GM21528 (cell line): ENCODE results near the gene PTPRG.
"Not testable (repeated sequence)": the region's sequence is repeated elsewhere in the genome, so short reads cannot be mapped to it uniquely, and the experiment has no call there.

Source experiments
- ATAC-seq: cut with Tn5 transposase; IDR thresholded peaks from one replicate; pipeline ENCODE4 v1.9.1; 2021; ENCODE audit warnings: mild to moderate bottlenecking, moderate library complexity; ENCODE audit not compliant: unreplicated experiment, low FRiP score

PTPRG gene

DNA sequence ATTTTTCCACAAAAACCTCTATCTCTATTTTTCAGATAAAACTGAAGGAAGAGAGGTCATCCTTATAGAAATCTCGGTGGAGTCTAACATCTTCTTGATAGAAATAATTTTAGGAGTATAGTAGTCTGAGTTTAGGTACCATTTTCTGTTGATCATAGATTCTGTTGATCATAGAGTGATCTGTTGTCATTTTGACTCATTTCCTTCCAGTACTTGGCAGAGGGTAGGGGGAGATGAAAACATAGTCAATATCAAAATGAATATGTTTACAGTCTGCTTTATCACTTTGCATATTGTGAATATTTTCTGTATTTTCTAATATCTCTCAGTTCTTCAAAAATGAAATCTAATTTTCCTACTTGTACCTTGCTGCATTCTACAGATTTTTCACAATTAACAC, 458.5 kb downstream of the PTPRG start:
- no peak for ATAC-seq

DNA sequence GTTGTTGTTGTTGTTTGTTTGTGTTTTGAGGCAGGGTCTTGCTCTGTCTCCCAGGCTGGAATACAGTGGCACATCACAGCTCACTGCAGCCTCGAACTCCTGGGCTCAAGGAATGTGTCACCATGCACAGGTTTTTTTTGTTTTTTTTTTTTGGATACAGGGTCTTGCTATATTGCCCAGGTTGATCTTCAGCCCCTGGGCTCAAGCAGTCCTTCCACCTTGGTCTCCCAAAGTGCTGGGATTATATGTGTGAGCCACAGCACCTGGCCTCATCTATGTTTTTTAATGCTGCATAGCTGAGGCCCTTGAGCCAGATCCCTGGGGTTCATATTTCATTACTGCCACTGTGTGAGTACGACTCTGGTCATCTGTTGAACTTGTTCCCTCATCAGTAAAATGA, 459.3 kb downstream of the PTPRG start:
- no peak for ATAC-seq

DNA sequence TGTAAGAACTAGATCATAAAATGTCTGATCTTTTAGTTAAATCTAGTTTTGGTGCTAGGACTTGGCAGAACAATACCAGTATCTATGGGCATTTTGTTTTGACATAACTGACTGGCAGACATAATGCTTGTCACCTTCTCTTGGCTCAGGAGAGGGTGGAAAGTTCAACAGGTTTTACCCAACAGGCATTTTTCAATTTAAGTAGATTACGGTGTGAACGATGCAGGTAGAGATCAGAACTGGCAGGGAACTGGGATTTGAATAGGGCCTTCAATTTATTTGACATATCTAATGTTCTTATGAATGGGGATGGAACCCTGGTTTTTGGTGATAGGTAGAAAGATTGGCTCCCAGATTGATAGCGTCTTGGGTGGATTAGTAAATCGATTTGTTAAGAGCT, 460.9 kb downstream of the PTPRG start:
- no peak for ATAC-seq

DNA sequence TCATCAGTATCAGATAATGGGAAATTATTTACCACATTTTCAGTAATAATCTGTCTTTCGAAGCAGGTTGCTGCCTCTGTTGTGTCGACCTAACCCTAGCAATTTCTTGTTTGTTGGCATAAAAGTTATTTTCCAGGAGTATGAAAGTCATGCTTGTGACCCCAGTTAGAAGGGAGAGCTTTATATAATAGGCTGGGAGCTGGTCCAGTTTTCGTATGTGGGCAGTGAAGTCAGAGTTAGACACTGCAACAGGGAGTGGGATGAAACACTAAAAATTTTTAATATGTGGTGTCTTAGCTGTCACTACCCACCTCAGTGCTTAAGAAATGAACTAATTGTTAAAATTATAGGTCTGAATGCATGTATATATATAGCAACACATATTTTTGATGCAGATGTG, 463.5 kb downstream of the PTPRG start:
- ATAC-seq: no peak

DNA sequence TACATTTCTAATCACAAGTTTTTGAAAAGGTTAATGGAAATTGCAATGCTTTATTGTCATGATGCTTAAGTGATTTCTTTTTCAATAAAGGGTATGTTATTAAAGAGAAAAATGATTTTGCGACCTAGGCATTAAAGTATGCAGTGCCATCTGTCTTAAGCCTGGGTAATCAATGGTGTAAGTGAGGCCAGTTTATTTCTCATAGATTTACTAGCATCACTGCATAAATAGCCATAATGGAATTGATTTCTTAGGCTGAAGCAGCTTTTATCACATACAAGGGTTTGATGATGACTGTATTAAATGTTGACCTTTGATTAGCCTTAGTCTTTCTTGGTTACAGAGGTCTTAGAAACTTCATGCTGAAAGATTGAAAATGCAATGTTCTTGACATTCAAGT, 464.5 kb downstream of the PTPRG start:
- ATAC-seq: no peak

DNA sequence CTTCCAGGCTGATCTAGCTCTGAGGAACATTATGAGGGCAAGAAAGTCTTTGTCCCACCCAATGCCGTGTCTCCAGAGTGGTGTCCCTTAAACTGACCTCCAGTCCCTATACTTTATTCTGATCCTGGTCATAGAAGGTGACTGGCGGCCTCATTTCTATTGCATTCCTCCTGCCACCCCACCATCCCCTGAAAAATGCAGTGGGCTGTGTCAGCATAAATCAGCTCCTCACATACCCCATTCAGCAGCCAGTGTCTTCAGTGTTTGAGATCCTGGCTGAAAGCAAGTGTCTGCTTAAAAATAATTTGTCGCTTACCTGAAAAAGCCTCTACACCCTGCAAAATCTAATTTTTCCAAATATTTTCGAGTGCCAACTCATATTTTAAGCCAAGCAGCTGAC, 465.9 kb downstream of the PTPRG start:
- ATAC-seq: no peak

DNA sequence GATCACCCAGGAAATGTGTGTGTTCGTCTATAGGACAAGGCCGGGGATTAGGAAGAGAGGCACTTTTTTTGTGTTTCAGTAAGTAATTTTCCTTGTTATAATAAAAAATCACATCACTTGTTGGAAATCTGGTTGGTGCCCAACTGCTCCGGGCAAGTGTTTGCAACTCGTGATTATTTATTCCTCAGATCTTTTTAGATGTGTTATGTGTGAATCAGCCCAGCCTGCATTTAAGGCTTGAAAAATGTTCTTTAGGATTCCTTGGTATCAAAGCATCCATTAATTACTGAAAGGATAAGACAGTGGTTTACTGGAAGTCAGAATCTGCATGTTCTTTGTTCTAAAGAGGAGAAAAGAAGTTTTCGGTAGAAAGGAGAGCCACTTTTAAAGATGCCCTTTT, 466.4 kb downstream of the PTPRG start:
- no peak for ATAC-seq

DNA sequence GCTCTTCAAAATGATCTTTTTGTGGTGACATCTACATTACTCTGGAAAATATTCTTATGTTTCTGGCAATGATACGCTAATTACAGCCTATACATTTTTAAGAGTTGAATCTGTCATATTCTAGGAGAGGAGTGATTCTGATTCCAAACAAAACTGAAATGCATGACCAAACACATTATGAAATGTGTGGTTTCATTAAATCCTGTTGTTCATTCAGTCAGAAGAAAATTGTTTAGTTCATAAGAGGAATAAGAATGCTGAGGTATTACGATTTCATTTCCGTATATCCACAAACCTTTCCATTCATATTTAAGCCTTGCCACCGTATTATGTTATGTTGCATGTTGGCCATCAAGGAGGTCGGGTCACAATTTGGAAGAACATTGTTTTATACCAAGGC, 466.9 kb downstream of the PTPRG start:
- no peak for ATAC-seq

DNA sequence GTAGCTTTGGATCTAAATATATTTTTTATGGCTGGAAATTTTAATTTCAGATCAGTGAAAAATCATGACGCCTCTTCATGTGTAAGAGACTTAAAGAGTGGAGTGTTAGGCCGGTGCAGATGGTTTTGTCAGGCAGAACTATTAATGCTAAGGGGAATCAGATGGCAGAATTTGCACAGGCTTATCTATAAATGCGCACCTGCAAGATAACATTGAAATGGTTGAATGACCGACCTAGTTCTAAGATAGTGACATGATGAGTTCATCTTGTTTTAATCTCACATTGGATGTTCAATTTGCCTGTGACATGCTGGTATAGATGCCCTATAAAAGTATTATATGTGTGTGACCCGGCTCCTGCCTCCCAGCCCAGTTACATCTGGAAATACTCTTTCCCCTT, 471.4 kb downstream of the PTPRG start:
- no peak for ATAC-seq

DNA sequence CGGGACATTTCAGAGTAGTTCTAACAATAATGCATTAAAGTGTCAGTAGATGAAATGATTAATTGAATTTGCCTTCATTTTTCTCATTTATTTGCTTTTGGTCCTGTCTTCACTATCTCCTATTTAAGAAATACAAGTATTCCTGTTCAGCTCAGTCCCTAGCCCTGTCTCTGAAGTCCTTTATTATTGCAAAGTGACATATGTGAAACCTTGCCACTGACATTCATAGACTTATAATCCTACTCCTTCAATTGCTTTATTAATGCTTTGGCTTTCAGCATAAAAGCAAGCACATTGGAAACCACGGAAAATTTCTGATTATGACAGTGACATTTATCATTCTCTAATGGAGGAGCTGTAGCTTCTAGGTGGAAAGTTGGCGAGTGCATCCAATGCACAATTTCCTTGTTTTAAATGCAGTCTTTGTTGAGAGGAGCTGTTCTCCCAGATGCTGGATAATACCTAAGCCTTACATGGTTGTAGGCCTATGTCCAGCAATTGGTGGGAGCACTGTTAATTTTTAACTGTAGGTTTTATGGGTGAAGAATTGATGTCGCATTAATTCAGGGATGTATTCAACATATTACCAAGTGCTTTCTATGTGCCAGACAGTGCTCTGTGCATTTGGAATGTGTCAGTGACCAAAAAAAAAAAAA, 474.2 kb downstream of the PTPRG start:
- ATAC-seq: no peak

DNA sequence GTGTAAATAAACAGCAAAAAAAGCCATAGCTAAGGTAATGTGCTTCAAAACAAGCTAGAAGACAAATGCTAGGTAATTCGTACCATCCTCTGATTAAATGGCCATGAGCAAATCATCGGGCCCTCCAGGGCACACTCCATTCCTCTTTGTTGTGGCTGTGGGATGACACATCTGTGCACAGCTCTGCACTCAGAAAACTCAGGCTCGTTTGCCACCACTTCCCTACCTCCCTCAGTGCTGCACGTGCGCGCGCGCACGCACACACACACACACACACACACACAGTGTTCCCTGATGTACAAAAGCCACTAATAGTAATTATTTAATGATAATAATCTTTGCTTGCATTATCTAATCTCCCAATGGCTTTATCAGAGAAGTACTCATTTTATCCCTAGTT, 475.4 kb downstream of the PTPRG start:
- no peak for ATAC-seq

DNA sequence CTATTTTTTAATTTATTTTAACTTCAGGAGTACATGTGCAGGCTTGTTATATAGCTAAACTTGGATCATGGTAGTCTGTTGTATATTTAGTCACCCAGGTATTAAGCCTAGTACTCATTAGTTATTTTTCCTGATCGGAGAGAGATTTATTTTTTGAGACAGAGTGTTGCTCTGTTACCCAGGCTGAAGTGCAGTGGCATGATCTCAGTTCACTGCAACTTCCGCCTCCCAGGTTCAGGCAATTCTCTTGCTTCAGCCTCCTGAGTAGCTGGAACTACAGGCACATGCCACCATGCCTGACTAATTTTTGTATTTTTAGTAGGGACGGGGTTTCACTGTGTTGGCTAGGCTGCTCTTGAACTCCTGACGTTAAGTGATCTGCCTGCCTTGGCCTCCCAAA, 477.4 kb downstream of the PTPRG start:
- ATAC-seq: not testable (repeated sequence)

DNA sequence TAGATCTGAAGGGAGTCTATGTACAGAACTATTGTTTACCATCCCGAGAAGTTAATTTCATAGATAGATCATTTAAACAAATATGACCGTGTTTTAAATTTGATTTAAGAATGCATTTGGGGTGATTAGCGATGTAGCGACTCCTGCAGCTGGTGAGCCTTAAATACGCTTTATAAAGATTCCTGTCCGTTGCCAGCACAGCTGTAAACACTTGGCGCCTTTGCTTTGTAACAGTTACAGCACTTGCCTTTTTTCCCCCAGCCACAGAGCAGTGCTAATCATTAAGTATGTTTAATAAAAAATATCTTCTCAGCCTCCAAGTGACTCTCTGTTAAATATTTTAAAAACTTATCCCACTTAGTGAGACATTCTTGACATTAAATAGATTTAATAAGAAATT, 478.2 kb downstream of the PTPRG start:
- no peak for ATAC-seq

DNA sequence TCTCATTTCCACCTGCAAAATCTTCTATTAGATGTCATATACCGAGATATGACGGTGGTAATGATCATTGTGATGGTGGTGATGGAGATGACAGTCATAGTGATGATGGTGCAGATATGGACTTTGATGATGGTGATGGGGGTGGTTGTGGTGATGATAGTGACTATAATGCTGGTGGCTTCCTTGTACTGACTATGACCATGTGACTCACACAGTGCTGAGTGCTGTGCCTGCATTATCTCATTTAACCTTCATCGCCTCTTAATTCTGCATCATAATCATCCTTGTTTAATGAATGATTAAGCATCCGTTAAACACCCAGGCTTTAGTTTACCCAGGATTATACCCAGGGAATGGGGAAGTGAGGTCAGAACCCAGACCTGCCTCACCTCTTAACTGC, 480.3 kb downstream of the PTPRG start:
- ATAC-seq: no peak

DNA sequence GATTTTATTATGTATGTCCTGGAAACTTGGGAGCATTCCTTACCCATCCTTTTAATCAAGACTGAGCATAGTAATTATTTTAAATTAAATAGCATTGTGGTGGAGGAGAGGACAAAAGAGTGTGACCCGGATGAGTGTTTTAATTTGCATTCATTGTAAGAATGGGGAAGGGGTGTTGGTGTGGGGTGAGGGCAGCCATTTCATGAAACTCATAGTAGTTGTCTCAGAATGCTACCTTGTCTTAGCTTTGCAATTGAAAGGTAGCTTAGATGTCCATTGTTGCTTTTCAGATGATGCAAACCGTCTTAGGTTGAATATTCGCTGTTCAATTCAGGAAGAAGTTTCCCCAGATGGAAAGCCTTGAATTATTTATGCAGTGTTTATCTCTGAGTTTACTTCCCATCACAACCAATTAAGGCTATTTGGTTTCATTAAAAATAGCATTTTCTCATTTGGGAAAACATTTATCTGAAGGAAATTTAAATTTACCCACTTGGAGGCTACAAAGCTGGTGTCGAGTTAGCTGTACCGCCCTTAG, 483.6 kb downstream of the PTPRG start:
- ATAC-seq: no peak

DNA sequence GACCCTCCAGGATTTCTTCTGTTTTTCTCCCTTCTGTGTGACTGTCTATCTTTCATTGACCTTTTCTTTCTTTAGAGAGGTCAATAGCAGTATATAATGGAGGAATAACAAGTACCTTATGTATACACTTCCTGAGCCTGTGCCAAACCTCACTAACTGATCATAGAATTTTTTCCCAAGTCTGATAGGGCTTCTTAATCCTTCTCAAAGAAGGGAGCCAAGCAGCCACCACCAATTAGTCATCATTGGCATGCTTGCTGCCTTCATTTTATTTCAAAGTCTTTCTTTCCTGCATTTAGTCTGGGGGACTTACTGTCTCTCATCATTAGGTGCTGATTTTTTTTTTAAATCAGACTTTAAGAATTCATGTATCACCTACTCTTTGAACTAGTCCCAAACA, 485.0 kb downstream of the PTPRG start:
- ATAC-seq: no peak

DNA sequence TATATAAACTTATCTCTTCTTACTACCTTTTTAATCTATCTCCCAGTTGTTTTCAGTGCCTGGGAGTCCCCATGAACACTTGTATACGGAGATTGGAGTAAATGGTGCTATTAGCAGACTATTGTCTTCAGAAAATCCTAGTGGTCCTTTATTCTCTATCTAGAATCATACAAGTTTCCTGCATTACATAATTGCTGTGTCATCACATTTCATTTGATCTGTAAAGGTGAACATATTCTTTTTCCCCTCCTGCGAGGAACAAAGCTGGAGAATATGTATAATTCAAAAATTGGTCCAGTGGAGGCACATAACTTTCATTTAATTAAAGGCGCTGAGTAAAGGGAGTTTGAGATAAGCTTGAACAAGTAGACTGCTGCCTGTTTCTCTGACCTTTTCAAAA, 487.2 kb downstream of the PTPRG start:
- ATAC-seq: no peak

DNA sequence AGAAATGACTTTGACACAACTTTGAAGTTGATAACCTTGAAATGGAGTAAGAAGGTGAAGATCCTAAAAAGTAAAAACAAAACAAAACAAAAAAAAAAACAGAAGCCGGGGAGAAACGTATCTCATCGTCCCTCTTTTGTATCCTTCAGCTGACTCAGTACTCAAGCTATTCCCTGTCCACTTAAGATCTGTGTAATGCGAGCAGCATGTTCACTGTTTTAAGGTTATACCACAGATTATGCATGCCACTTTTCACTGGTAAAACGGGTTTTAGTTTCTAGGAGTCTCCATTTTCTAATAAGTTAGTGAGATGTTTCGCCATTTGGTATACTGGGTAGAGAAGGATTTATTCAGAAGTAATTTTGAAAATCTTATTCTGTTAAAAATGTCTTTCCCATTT, 487.7 kb downstream of the PTPRG start:
- ATAC-seq: no peak

DNA sequence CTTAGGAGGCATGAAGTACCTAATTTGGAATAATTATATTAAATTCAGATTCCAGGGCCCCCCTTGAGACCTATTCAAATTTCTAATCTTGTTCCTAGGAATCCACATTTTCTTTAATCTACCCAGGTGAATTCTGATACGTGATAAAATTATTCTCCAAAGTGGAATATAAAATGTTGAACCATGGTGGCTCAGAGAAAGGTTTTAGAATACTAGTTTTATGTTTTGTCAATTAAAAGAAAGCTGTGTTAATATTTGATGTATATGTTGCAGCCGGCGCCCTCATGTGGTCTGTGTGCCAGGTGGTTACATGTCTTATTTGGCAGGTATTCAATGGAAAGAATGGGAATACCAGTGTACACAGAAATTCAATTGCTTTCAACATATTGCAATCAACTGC, 490.1 kb downstream of the PTPRG start:
- no peak for ATAC-seq

DNA sequence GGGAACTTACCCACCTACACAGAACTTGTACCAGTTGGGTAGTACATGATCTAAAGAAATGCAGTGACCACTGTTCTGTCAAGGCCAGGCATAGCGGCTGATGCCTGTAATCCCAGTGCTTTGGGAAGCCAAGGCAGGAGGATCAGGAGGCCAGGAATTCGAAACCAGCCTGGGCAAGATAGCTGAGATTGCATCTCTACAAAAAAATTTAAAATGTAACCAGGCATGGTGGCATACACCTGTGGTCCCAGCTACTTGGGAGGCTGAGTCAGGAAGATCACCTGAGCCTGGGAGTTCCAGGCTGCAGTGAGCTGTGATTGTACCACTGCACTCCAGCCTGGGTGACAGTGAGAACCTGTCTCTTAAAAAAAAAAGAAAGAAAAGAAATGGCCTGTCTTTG, 491.0 kb downstream of the PTPRG start:
- no peak for ATAC-seq

DNA sequence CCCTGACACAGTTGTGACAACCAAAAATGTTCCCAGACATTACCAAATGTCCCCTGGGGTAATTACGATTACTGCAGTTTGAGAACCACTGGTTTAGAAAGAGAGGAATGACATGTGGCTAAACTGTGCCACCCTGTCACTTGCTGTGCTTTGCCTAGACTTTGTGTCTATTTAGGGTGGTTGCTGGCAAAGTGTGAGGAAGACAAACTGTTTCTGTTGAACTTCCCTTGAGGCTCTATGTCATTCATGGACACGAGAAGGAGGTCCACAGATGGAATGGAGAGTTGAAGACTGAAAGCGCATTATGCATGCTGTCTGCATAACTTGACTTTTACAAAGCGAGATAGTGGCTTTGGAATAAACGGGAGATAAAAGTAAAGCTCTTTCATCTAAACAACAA, 495.3 kb downstream of the PTPRG start:
- ATAC-seq: no peak

DNA sequence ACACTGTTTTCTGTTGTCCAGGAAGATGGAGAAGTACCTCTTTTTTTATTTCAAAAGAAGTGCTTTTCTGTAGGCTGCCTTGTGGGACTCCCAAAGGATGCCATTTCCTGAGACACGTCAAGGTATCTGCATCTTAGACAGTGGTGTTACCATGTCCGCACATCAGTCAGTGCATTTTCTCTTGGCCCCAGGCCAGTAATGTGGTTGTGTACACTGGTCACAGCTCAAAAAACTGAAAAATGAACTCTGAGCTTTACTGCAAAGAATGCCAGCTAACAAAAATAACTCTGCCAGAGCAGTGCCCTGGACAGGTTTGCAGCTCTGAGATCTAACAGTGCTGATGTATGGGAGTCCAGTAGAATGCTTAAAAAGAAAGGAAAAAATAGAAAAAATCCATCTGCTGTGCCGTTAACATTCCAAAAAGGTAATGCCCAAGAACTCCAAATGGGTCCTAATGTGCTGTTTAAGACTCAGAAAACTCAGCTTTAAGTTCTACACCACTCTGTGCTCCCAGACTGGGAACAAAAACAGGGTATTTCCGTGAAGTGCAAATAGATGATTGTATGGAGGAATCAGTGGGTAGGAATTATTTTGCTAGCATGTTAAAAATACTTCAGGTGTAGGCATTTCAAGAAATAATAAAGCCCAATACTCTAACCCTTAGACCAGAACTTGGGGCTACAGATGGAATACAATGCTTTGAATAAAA, 496.1 kb downstream of the PTPRG start:
- ATAC-seq: no peak
